K562 (cell line): ENCODE data around the gene SAE1. TPM values are rescaled to one million over a fixed set of nuclear protein-coding genes. Genes with fewer than 3 reads are reported as not detected.
A peak's percentile ranks its signal among the peaks of the same experiment; 100 is the strongest.

ENCODE experiments used
- ATAC-seq: fragments of 200-7000 bp; cut with Tn5 transposase; 3 replicates; pipeline ENCODE4 v1.9.1; 2020; ENCODE audit warnings: moderate library complexity
- BruUV-seq: library from RNA; stranded (reverse); fragments of 400-500 nt; replicated peaks from 2 replicates; lab custom pipeline; 2021; lab: Mats Ljungman, UMichigan
- CTCF ChIA-PET: fragments of 300-600 bp; formaldehyde crosslinking; extraction: SDS; loops from one replicate; lab custom pipeline; 2021; ENCODE audit warnings: low intra/inter-chr PET ratio; lab: Yijun Ruan, JAX
- POLR2A ChIA-PET: fragments of 300-600, 350-650 bp; sonication (Branson Sonifier 250); formaldehyde crosslinking; extraction: SDS; loops from one replicate; lab custom pipeline; 2021; ENCODE audit warnings: antibody characterized with exemption, inconsistent platforms; lab: Yijun Ruan, JAX
- DNase-seq, 4 experiments: peaks; one replicate each; pipeline versions ENCODE4 v3.0.0 to v3.0.0-alpha.2; 2011 to 2018; ENCODE audit warnings: low spot score in 3 of 4, mixed read lengths in 3 of 4; ENCODE audit errors: extremely low read depth in 1 of 4
- FAIRE-seq: peaks from 2 replicates; lab custom pipeline; 2011; peaks lifted over from hg19 to GRCh38; lab: Jason Lieb, UNC
- H2AFZ ChIP-seq: 2 replicates; pipeline ENCODE4 v1.6.0; 2011; ENCODE audit warnings: low read depth, low read length, control low read depth, inconsistent platforms
- H3K27ac ChIP-seq: fragments of 200-600 bp; 3 replicates; pipeline ENCODE4 v1.8.0; 2011; ENCODE audit warnings: low read depth, mild to moderate bottlenecking, control low read depth, inconsistent platforms, low read length, moderate library complexity, mixed read lengths; ENCODE audit errors: extremely low read depth
- H3K27me3 ChIP-seq, 2 experiments: fragments of 300-600 bp in 1 of 2; 2 replicates in 1 of 2; 3 replicates in 1 of 2; pipeline versions ENCODE4 v1.6.0 to v1.8.0; 2011; ENCODE audit warnings: inconsistent platforms in 2 of 2, low read length in 2 of 2, mild to moderate bottlenecking in 1 of 2, mixed read lengths in 1 of 2, moderate library complexity in 1 of 2; ENCODE audit not compliant: control insufficient read depth in 2 of 2, insufficient read depth in 2 of 2
- H3K36me3 ChIP-seq: fragments of 300-600 bp; 3 replicates; pipeline ENCODE4 v1.8.0; 2011; ENCODE audit warnings: mild to moderate bottlenecking, low read length, inconsistent platforms; ENCODE audit not compliant: control insufficient read depth, insufficient read depth
- H3K4me1 ChIP-seq, 2 experiments: fragments of 200-600 bp in 1 of 2; replicated peaks in 1 of 2; 2 replicates in 1 of 2; 3 replicates in 1 of 2; pipeline versions ENCODE4 v1.5.1 to v1.8.0; 2011; ENCODE audit warnings: inconsistent platforms in 2 of 2, low read length in 2 of 2, mild to moderate bottlenecking in 1 of 2, mixed read lengths in 1 of 2, moderate library complexity in 1 of 2; ENCODE audit not compliant: control insufficient read depth in 2 of 2, insufficient read depth in 2 of 2
- H3K4me2 ChIP-seq: 2 replicates; pipeline ENCODE4 v1.6.1; 2011; ENCODE audit warnings: low read length, control low read depth, inconsistent platforms, mixed read lengths; ENCODE audit not compliant: insufficient read depth
- H3K4me3 ChIP-seq: fragments of 200-600 bp; sonication (generic), shearing (Covaris generic); 2 replicates; pipeline ENCODE4 v1.5.1; 2016; ENCODE audit warnings: control low read depth, inconsistent platforms
- H3K79me2 ChIP-seq: fragments of 200-600 bp; 3 replicates; pipeline ENCODE4 v1.8.0; 2011; ENCODE audit warnings: low read length, inconsistent platforms; ENCODE audit not compliant: control insufficient read depth, insufficient read depth
- H3K9ac ChIP-seq, 2 experiments: 2 replicates each; pipeline versions ENCODE4 v1.6.0 to v1.6.1; 2011; ENCODE audit warnings: low read depth in 2 of 2, low read length in 2 of 2, control low read depth in 1 of 2, inconsistent platforms in 1 of 2, mild to moderate bottlenecking in 1 of 2, mixed read lengths in 1 of 2; ENCODE audit not compliant: insufficient read depth in 1 of 2
- H3K9me1 ChIP-seq: one replicate; pipeline ENCODE4 v1.6.0; 2011; ENCODE audit warnings: inconsistent platforms, mild to moderate bottlenecking, low read length, moderate library complexity; ENCODE audit not compliant: control insufficient read depth, insufficient read depth
- H3K9me3 ChIP-seq: replicated peaks from 2 replicates; pipeline ENCODE4 v1.5.1; 2011; ENCODE audit warnings: low read depth, low read length, inconsistent platforms; ENCODE audit not compliant: control insufficient read depth, insufficient read depth
- H4K20me1 ChIP-seq: replicated peaks from 2 replicates; pipeline ENCODE4 v1.6.1; 2011; ENCODE audit warnings: low read length, inconsistent platforms, mixed read lengths; ENCODE audit not compliant: control insufficient read depth, insufficient read depth
- ADNP ChIP-seq: fragments of 200-800 bp; sonication (Bioruptor generic); IDR thresholded peaks from 2 replicates; pipeline ENCODE4 v1.6.1; 2016; ENCODE audit warnings: missing genetic modification characterization, missing compliant biosample characterization
- GABPA ChIP-seq: fragments of 200-800 bp; sonication (Bioruptor generic); conservative IDR thresholded peaks from 2 replicates; pipeline ENCODE4 v1.6.1; 2016; ENCODE audit warnings: low read depth, missing genetic modification characterization, missing compliant biosample characterization
- HCFC1 ChIP-seq: IDR thresholded peaks from 2 replicates; pipeline ENCODE4 v1.6.1; 2012; ENCODE audit warnings: low read depth, low read length, improper control_type of control experiment
- IRF9 ChIP-seq: fragments of 450-650 bp; IDR thresholded peaks from 2 replicates; pipeline ENCODE4 v1.6.1; 2016; ENCODE audit warnings: missing biosample characterization, missing genetic modification characterization
- NR2C2 ChIP-seq, 2 experiments: fragments of 200-800 bp in 1 of 2; sonication (Bioruptor generic) in 1 of 2; sonication (generic) in 1 of 2; formaldehyde crosslinking in 1 of 2; IDR thresholded peaks; 2 replicates each; pipeline versions ENCODE4 v1.6.1 to v1.8.0; 2016 to 2022; ENCODE audit warnings: mild to moderate bottlenecking in 1 of 2, missing compliant biosample characterization in 1 of 2, missing genetic modification characterization in 1 of 2, missing genetic modification reagents in 1 of 2
- RCOR1 ChIP-seq, 2 experiments: IDR thresholded peaks; 2 replicates each; pipeline ENCODE4 v1.6.1; 2012; ENCODE audit warnings: low read depth in 2 of 2, low read length in 2 of 2, borderline replicate concordance in 1 of 2, improper control_type of control experiment in 1 of 2
- ZFP30 ChIP-seq: fragments of 250-450 bp; sonication (Bioruptor Pico); IDR thresholded peaks from 2 replicates; pipeline ENCODE4 v1.8.0; 2022; ENCODE audit warnings: moderate library complexity, mild to moderate bottlenecking, inconsistent platforms, borderline replicate concordance
- ZNF696 ChIP-seq: fragments of 250-450 bp; sonication (Bioruptor Pico); conservative IDR thresholded peaks from 2 replicates; pipeline ENCODE4 v1.4.0; 2020; ENCODE audit warnings: mild to moderate bottlenecking, moderate library complexity
- in situ Hi-C: fragments of 300-500 bp; cut with MboI; formaldehyde crosslinking; loops from 4 replicates; pipeline ENCODE4 v1.15.0; 2018; ENCODE audit warnings: inconsistent platforms, mixed read lengths
- intact Hi-C: fragments of 100-400 bp; cut with micrococcal nuclease; formaldehyde crosslinking; loops from 2 replicates; pipeline ENCODE4 v1.14.2; 2022
- polyA plus RNA-seq, 8 experiments: library from polyadenylated mRNA; depleted of rRNA in 4 of 8; stranded (reverse) in 5 of 8; unstranded in 3 of 8; fragments of >200 nt; fragmentation: Nextera tagmentation in 2 of 8; fragmentation: Illumina TruSeq in 1 of 8; extraction: Ambion mirVana in 2 of 8; extraction: Trizol in 1 of 8; gene quantifications; 2 replicates each; pipeline versions ENCODE4 v1.2.1 to v1.2.3, GENCODE V29; 2011 to 2014; ENCODE audit warnings: inconsistent platforms in 1 of 8, missing spikeins in 1 of 8
- total RNA-seq, 7 experiments: library from RNA; depleted of rRNA in 6 of 7; stranded (reverse); fragments of >200 nt in 6 of 7; fragmentation: Illumina TruSeq in 2 of 7; extraction: Trizol in 2 of 7; gene quantifications; 2 replicates each; pipeline versions ENCODE4 v1.2.1 to v1.2.3, GENCODE V29; 2011 to 2021; ENCODE audit warnings: low replicate concordance in 1 of 7

The SAE1 gene
- total and polyA plus RNA-seq, 9 of the 15 experiments (the other 6 are each of a cell fraction or from before 2014, with no cell fraction given) = 82.8 to 299 (median 217) TPM

GRCh38 chr19:47141695-47142094 lies 11.1 kb downstream of the SAE1 start:
- TF ChIP-seq RCOR1 (IDR thresholded peaks at IDR 0.05; ENCODE audit: borderline replicate concordance in 1 of 2, low read depth in 2 of 2, low read length in 2 of 2) (0 out of 4 replicates have a peak, but pooled peaks of 1 of the 2 experiments have one; percentile 4), ADNP (tag) (no peak), IRF9 (tag) (no peak), ZFP30 (CRISPR knock-in tag) (no peak), ZNF696 (no peak), GABPA (tag) (0 out of 2 replicates have a peak, but pooled peaks have one; percentile 27), NR2C2 (CRISPR knock-in tag; IDR thresholded peaks at IDR 0.05) (no peak), NR2C2 (tag; IDR thresholded peaks at IDR 0.05) (peak; percentile 46; the same call in 1 of the 2 replicates), HCFC1 (no peak)
- peaks cover 82% of the 10 kb centered on the region for H3K36me3 ChIP-seq
- peaks cover 7% of the 10 kb centered on the region for H4K20me1 ChIP-seq
- FAIRE-seq (no peak), DNase-seq (no peak), ATAC-seq (no peak)
- no peaks in the 10 kb centered on the region for H3K9me3 ChIP-seq
- H3K79me2 ChIP-seq = peaks cover 80% of the 10 kb centered on the region
- H3K4me3 ChIP-seq = no peak overlapping the region
- CTCF ChIA-PET = no interaction called here
- no peaks in the 10 kb centered on the region for H3K27me3 ChIP-seq
- POLR2A ChIA-PET = interaction anchor here (0.6 to 12.1 kb wide), 3 partner anchors 4 to 113 kb away, joined by 3 to 109 read pairs (median 109); partner anchors contain the start of gene SAE1
- intact Hi-C loops (no loop called here), in situ Hi-C loops (no loop called here)
- H3K4me2 ChIP-seq = no peak overlapping the region
- BruUV-seq = no TSS peak
- no peak overlapping the region for H3K27ac ChIP-seq
- H3K4me1 ChIP-seq = peaks cover 0 to 10% of the 10 kb centered on the region in 2 experiments
- no peak overlapping the region for H2AFZ ChIP-seq
- H3K9me1 ChIP-seq = no peaks in the 10 kb centered on the region
- H3K9ac ChIP-seq = no peak overlapping the region
